Peyer's patch (tissue), 4 donors: Measurements from ENCODE around the gene SCUBE1. TPM values are rescaled to one million over a fixed set of nuclear protein-coding genes. Genes with fewer than 3 reads are reported as not detected.
"Not testable (repeated sequence)": the region's sequence is repeated elsewhere in the genome, so short reads cannot be mapped to it uniquely, and the experiment has no call there.

Experiments used
- DNase-seq, 3 donors: peaks; one replicate each; pipeline ENCODE4 v3.0.0-alpha.2; 2017 to 2019
- H3K27ac ChIP-seq, 4 donors: fragments of 200-600 bp; sonication (generic); one replicate each; pipeline ENCODE4 v1.5.1; 2016 to 2019
- H3K27me3 ChIP-seq, 2 donors: fragments of 200-600 bp; sonication (generic); one replicate each; pipeline ENCODE4 v1.5.1; 2019
- H3K36me3 ChIP-seq, 3 donors: fragments of 200-600 bp; sonication (generic); one replicate each; pipeline ENCODE4 v1.5.1; 2016 to 2019
- H3K4me1 ChIP-seq, 4 donors: fragments of 200-600 bp; sonication (generic); one replicate each; pipeline ENCODE4 v1.5.1; 2016 to 2019
- H3K4me3 ChIP-seq, 4 donors: fragments of 200-600 bp; sonication (generic); 1 replicate in 3 of 4; 2 replicates in 1 of 4; pipeline ENCODE4 v1.5.1; 2016 to 2019; ENCODE audit warnings: mild to moderate bottlenecking in 1 of 4
- H3K9me3 ChIP-seq, 4 donors: fragments of 200-600 bp; sonication (generic); one replicate each; pipeline ENCODE4 v1.5.1; 2016 to 2019; ENCODE audit warnings: mild to moderate bottlenecking in 1 of 4
- POLR2A ChIP-seq, 2 donors: fragments of 450-650 bp; IDR thresholded peaks; one replicate each; pipeline ENCODE4 v1.5.1; 2017; ENCODE audit warnings: antibody characterized with exemption in 2 of 2, mild to moderate bottlenecking in 2 of 2, moderate library complexity in 2 of 2
- total RNA-seq, 4 donors: library from RNA; depleted of rRNA; stranded (reverse); fragments of >200 nt; gene quantifications; one replicate each; pipeline ENCODE4 v1.1.0, GENCODE V29; 2016
- TF ChIP-seq, protein P1 (sequence below), 6 experiments: fragments of 450-650 bp in 4 of 6; fragments of 200-600 bp in 2 of 6; sonication (generic) in 1 of 6; IDR thresholded peaks; one replicate each; pipeline ENCODE4 v1.5.1; 2017 to 2019; ENCODE audit warnings: antibody characterized with exemption in 6 of 6, mild to moderate bottlenecking in 3 of 6, moderate library complexity in 1 of 6

SCUBE1 gene
- total RNA-seq, 4 donors from 2014 or later: 1.6 to 47.9 (median 7.9) TPM

DNA sequence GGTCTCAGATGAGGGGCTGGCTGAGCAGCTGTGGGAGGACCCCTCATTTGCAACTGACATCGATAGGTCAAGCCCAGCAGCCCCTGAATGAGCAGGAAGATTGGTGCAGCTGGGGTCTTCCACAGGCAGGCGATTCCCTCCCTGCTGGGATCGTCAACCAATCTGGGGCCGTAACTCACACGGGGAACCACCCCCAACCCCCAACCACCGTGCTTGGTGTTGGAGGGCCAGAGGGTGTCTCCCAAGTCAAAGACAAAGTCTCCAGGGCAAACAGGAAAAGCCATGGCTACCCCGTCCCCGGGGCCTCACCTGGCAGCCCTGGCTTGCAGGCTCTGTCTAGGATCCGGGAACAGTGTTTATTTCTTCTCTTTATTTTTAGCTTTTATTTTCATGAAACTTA lies 26.9 kb upstream of the SCUBE1 start:
- Histone ChIP-seq H3K4me1 (no peaks in the 10 kb centered on the region), H3K27ac (no peak overlapping the region), H3K4me3 (no peak overlapping the region), H3K9me3 (peaks cover 0 to 8% (median 0%) of the 10 kb centered on the region in 4 donors), H3K36me3 (no peaks in the 10 kb centered on the region), H3K27me3 (no peaks in the 10 kb centered on the region)
- no peak for DNase-seq
- TF ChIP-seq POLR2A (IDR thresholded peaks at IDR 0.05): no peak
- TF ChIP-seq, protein P1, sequence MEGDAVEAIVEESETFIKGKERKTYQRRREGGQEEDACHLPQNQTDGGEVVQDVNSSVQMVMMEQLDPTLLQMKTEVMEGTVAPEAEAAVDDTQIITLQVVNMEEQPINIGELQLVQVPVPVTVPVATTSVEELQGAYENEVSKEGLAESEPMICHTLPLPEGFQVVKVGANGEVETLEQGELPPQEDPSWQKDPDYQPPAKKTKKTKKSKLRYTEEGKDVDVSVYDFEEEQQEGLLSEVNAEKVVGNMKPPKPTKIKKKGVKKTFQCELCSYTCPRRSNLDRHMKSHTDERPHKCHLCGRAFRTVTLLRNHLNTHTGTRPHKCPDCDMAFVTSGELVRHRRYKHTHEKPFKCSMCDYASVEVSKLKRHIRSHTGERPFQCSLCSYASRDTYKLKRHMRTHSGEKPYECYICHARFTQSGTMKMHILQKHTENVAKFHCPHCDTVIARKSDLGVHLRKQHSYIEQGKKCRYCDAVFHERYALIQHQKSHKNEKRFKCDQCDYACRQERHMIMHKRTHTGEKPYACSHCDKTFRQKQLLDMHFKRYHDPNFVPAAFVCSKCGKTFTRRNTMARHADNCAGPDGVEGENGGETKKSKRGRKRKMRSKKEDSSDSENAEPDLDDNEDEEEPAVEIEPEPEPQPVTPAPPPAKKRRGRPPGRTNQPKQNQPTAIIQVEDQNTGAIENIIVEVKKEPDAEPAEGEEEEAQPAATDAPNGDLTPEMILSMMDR (IDR thresholded peaks at IDR 0.05): no peak

DNA sequence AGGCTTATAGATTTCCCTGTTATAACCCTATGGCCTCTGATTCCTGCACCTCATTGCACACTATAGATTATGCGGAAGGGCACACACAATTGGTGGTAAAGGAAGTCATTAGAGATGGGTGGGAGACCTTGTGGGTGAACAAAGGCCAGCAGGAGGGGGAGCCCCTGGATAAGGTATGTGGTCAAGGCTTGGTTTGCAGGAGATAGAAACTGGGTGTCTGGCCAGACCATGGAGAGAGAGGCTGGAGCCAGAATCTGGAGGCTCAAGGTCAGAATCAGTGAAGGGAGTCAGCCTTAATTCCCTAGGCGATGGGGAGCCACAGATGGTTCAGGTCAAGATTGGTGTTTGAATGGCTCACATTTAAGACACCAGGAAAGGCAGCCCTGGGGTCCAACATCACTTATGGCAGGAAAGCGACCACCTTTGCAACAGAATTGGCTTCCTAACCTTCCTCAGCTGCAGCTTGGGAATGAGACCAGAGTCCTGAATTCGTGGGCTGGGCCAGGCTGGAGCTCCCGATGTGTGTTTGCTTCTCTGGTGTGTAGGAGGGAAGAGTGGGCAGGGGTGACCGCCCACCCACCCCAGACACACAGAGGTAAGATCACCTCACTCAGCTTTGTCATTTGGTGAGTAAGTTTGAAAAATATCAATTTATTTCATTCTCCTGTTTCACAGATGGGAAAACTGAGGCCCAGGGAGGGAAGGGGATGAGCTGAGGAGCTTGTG lies 22.7 kb upstream of the SCUBE1 start:
- Histone ChIP-seq H3K36me3 (no peaks in the 10 kb centered on the region), H3K4me3 (no peak overlapping the region), H3K9me3 (no peaks in the 10 kb centered on the region), H3K27ac (no peak overlapping the region), H3K27me3 (no peaks in the 10 kb centered on the region), H3K4me1 (no peaks in the 10 kb centered on the region)
- no peak for DNase-seq
- TF ChIP-seq POLR2A (IDR thresholded peaks at IDR 0.05): no peak
- TF ChIP-seq, protein P1 (IDR thresholded peaks at IDR 0.05): no peak

DNA sequence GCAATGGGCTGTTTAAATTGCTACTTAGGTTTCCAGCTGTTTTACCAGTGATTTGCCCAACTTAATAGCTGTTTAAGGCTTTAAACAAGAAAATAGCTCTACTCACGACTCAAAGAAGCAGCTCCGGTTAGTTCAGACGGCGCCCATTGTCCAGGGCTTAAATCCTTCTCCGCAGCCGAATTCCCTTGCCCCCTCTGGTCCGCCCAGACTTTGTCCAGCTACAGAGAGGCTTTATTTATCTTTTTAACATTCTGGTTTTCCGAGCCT lies 20.9 kb upstream of the SCUBE1 start:
- no peak for TF ChIP-seq POLR2A (IDR thresholded peaks at IDR 0.05)
- TF ChIP-seq, protein P1 (IDR thresholded peaks at IDR 0.05): no peak
- H3K4me1 ChIP-seq: no peaks in the 10 kb centered on the region
- no peaks in the 10 kb centered on the region for H3K27me3 ChIP-seq
- H3K27ac ChIP-seq: no peak overlapping the region
- H3K36me3 ChIP-seq: no peaks in the 10 kb centered on the region
- no peak overlapping the region for H3K4me3 ChIP-seq
- DNase-seq: no peak
- H3K9me3 ChIP-seq: no peaks in the 10 kb centered on the region

DNA sequence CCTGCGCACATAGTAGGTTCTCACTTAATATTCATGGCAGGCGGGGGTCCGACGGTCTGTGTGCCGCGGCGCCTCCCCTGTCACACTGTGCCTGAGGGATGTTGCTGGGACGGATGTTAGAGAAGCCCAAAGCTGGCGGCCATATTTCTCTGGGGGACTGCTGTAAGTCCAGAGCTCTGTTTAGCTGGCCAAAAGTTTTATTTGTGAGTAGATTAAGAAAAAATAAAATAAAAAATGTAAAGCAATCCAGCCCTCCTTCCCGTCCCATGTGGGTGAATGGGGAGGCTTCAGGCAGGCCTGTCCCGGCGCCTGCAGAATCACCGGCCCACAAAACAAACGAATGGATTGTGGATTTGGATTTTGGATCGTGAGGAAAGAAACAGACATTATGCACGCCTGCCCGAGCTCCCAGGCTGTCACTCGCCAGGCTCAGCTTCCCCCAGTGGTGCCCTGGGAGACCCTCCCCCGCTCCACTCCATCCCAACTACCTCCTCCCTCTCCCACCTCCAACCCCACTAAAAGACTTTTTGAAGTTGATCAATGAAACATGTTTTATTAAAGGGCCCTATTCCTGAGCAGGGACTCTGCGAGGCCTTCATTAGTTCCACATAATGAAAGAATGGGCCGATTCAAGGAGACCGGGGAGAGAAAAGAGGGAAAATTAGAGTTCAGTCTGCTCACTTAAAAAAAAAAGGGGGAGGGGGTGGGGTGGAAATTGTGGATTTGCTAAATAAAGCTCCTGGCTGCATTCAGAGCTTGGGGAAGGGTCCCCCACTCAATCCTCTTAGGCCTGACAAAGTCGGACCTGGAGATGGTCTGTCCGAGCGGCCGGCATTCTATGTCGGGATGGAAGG lies 20.4 kb upstream of the SCUBE1 start:
- no peak overlapping the region for H3K27ac ChIP-seq
- no peak for DNase-seq
- no peak for TF ChIP-seq POLR2A (IDR thresholded peaks at IDR 0.05)
- H3K27me3 ChIP-seq: no peaks in the 10 kb centered on the region
- no peaks in the 10 kb centered on the region for H3K4me1 ChIP-seq
- no peaks in the 10 kb centered on the region for H3K9me3 ChIP-seq
- H3K4me3 ChIP-seq: no peak overlapping the region
- no peaks in the 10 kb centered on the region for H3K36me3 ChIP-seq

DNA sequence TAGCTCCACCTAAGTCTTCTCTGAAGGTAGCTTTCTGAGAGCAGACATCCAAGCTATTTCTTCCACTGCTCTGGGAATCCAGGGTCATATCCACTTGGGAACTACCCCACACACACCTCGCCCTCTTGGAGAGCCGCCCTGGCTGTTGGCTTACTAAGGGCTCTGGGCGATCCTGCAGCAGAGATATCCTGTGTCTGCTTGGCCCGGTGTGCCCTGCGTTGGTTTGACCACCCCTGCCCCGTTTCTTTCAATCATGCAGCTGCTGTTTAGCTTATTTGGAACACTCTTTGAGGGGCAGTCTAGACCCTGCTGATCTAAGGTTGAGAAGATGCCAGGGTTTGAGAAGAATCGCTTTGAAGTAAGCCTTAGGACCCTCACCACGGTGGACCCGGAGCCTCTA lies 17.4 kb upstream of the SCUBE1 start:
- Histone ChIP-seq H3K4me3 (no peak overlapping the region), H3K4me1 (no peaks in the 10 kb centered on the region), H3K27ac (no peak overlapping the region), H3K27me3 (no peaks in the 10 kb centered on the region), H3K36me3 (no peaks in the 10 kb centered on the region), H3K9me3 (no peaks in the 10 kb centered on the region)
- TF ChIP-seq, protein P1 (IDR thresholded peaks at IDR 0.05): no peak
- no peak for TF ChIP-seq POLR2A (IDR thresholded peaks at IDR 0.05)
- DNase-seq: no peak

DNA sequence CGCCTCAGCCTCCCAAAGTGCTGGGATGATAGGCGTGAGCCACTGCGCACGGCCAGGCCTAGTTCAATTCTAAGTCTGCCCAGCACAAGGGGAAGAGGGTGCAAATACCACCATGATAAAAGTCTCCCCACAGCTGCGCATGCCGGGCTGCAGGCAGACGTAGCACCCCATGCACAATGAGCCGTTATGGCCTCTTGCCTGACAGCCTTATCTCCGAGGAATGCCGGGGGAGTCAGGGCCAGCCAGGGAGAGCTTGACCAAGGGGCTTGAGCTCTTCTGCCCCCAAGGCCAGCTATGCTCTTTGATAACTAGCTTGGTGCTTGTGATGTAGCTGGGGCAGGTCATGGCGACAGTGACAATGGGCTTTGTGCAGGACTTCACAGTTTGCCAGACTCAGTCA lies 13.7 kb upstream of the SCUBE1 start:
- H3K4me1 ChIP-seq: no peaks in the 10 kb centered on the region

DNA sequence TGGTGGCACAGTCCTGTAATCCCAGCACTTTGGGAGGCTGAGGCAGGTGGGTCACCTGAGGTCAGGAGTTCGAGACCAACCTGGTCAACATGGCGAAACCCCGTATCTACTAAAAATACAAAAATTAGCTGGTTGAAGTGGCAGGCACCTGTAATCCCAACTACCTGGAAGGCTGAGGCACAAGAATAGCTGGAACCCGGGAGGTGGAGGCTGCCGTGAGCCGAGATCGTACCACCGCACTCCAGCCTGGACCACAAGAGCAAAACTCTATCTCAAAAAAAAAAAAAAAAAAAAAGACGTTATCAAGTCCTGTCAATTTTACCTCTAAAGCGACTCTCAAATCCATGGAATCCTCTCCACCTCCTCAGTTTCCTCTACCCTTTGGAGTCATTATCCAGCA lies 12.5 kb upstream of the SCUBE1 start:
- H3K27me3 ChIP-seq, DNase-seq, H3K36me3 ChIP-seq, H3K9me3 ChIP-seq, H3K4me3 ChIP-seq, H3K27ac ChIP-seq, H3K4me1 ChIP-seq: not testable (repeated sequence)

More for the DNA sequence above, 13.7 kb upstream of the SCUBE1 start:
- H3K36me3 ChIP-seq: no peaks in the 10 kb centered on the region
- no peaks in the 10 kb centered on the region for H3K27me3 ChIP-seq
- no peaks in the 10 kb centered on the region for H3K9me3 ChIP-seq
- no peak overlapping the region for H3K4me3 ChIP-seq
- no peak overlapping the region for H3K27ac ChIP-seq
- no peak for DNase-seq
- TF ChIP-seq, protein P1 (IDR thresholded peaks at IDR 0.05): no peak
- TF ChIP-seq POLR2A (IDR thresholded peaks at IDR 0.05): no peak
